ENCODE data around the gene PDAP1.
"Not testable (repeated sequence)": the region's sequence is repeated elsewhere in the genome, so short reads cannot be mapped to it uniquely, and the experiment has no call there.

PDAP1 gene

GRCh38 chr7:99379043-99379577, 29.3 kb downstream of the PDAP1 start:
- peak in 1 of 3 experiments; percentile 34 for DNase-seq (ENCODE audit: low read depth in 3 of 3)

- peak in 2 of 3 experiments; percentile 35 to 51 for DNase-seq (ENCODE audit: low read depth in 3 of 3)
These were observed 33.2 kb downstream of the PDAP1 start for GRCh38 chr7:99375070-99375807.

DNA sequence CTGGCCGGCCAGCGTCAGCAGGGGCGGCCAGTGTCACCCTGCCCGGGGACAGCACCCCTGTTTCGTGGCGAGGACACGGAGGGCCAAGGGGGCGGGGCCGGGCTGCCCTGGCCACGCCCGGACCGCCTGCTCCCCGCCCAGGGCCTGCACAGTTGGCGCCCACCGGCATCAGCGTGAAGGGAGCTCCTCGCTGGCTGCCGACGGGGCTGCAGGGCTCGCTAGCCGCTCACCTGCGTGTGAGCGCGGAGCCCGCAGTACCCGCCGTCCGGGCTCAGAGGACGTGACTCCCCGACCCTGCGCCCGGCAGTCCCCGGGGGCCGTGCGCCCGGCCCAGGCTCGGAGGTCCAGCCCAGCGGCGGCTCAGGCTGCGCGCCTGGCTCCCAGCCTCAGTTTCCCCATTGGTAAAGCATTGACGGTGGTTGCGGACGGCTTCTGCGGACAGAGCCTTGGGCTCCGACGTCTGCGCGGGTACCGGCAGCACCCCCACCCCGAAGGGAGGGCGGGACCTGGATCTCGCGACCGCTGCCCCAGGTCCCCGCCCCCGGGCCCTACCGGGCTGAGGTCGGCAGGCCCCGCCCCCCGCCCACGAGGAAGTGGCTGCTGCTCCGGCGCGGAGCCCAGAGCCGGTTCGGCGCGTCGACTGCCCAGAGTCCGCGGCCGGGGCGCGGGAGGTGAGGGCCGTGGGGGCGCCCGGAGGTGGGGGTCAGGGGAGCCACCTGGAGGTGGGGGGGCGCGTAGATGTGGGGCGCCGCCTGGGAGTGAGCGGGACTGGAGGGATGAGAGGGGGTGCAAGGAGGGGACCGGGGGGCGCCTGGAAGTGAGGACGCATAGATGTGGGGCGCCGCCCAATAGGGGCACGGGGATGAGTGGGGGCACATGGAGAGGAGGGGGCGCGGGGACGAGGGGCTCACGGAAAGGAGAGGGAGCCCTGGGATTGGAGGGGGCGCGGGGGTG, 34.0 kb downstream of the PDAP1 start, which contains the start of gene ARPC1B:
Gene ARPC1B, plus strand, starts transcription at position 620 of the 954 bp plus-strand sequence. CDS start 10,985 bp downstream, outside the sequence.
- peak; percentile 78 to 85 (median 79) for DNase-seq (ENCODE audit: low read depth in 3 of 3)

- DNase-seq (ENCODE audit: low read depth in 3 of 3): no peak
These were observed 35.0 kb downstream of the PDAP1 start for GRCh38 chr7:99373091-99374066.

DNA sequence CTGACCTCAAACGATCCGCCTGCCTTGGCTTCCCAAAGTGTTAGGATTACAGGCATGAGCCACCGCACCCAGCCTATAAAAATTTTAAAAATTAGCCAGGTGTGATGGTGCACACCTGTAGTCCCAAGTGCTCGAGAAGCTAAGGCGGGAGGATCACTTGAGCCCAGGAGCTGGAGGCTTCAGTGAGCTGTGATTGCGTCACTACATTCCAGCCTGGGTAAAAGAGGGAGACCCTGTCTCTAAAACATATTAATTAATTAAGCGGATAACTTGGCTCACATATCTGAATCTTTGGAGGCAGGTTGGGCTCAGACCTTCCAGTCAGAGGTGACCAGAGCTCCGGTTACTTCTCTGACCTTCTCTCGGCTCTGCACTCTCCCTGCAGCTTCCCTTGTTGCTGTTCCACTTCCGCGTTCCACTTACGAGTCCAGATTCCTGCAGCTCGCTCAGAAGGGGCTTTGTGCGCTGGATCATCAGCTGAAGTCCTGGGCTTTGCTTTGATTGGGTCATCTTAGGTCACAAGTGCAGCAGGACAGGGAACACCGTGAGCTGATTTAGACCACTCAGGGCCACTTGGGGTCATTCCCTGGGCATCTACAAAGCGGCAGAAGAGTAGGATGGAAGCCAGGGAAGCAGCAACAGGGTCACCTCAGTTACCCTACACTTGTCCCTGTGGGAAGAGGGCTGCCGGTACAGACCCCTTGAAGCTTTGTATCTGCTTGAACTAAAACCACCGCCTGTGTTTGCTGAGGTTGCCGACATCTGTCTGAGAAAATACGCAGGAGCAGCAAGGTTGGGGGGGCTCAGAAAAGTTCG, 35.9 kb downstream of the PDAP1 start:
- DNase-seq (ENCODE audit: low read depth in 3 of 3): no peak

- no peak for DNase-seq (ENCODE audit: low read depth in 3 of 3)
These were observed 36.9 kb downstream of the PDAP1 start for GRCh38 chr7:99371376-99371920.

DNA sequence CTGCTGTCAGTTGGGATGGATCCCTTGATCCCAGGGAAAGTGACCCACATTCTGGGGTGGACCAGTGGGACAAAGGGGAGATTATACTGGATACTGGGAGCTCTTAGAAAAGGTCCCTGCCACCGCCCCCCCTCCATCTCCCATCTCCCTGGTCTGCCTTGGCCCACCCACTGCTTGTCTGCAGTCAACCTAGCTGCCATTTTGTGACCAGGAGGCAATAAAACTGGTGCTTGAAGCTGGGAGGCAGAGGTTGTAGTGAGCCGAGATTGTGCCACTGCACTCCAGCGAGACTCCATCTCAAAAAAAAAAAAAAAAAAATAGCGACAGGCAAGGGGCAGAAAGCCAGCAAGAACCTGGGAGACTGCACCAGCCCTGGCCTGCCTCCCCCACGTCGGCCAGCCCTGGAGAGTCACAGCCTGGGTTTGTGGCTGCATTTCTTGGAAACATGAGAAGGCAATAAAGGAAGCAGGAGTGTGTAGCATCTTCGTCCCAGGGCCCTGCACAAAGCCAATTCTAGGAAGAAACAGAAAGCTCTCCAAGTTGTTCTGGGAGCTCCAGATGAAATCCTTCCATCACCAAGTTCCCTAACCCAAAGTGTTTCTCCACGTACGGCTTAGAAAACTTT, 38.5 kb downstream of the PDAP1 start:
- DNase-seq (ENCODE audit: low read depth in 3 of 3): no peak

GRCh38 chr7:99368750-99369389, 39.5 kb downstream of the PDAP1 start:
- no peak for DNase-seq (ENCODE audit: low read depth in 3 of 3)

GRCh38 chr7:99366646-99367045, 41.8 kb downstream of the PDAP1 start:
- no peak for DNase-seq (ENCODE audit: low read depth in 3 of 3)

- peak in 2 of 3 experiments; percentile 47 to 54 for DNase-seq (ENCODE audit: low read depth in 3 of 3)
These were observed 42.9 kb downstream of the PDAP1 start for GRCh38 chr7:99365318-99366141.

- DNase-seq (ENCODE audit: low read depth in 3 of 3): no peak
These were observed 45.1 kb downstream of the PDAP1 start for GRCh38 chr7:99363286-99363685.

DNA sequence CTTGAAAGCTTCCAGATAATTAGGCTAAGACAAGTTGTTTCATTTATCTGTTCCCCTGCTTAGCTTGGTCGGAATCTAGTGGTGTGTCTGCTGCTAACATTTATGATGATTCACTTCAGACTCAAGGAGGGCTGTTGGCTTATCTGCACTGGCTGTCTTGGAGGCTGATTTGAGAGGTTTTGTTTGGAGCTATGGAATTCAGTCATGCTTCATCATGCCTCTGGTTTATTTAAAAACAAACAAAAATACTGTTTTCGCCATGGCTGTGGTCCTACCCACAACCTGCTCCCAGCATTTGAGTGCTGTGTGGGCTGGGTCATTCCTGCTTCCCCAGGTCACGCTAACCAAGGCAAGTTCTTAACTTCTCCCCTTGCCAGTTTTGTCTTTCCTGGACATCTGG, 45.6 kb downstream of the PDAP1 start:
- DNase-seq (ENCODE audit: low read depth in 3 of 3): no peak

DNA sequence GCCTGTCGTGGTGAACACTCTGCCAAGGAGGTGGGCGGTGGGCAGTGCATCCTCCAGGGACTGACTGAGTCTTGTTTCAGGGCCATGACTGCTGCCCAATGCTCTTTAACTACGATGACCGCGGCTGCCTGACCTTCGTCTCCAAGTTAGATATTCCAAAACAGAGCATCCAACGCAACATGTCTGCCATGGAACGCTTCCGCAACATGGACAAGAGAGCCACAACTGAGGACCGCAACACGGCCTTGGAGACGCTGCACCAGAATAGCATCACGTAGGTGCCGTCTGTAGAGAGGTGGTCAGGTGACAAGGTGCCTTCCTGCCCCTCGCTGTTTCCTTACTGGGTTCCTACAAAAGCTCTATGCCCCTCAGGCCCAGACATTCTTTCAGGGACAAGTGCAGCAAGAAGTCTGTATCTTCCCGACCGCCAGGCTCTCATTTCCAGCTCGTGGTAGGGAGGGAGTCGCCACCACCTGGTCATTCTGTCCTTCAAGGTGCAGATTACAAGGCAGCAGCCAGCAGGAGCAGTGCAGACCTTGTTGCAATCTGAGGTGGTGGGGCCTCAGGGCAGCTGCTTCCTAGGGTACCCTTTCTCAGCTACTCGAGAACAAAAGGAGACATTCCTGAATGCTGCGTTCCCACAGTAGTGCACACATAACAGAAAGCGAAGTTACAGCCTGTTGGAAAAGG, 48.8 kb downstream of the PDAP1 start:
- DNase-seq (ENCODE audit: low read depth in 3 of 3): no peak

GRCh38 chr7:99358521-99358920, 49.9 kb downstream of the PDAP1 start:
- not testable (repeated sequence) for DNase-seq (ENCODE audit: low read depth in 3 of 3)

- DNase-seq (ENCODE audit: low read depth in 3 of 3): no peak
These were observed 50.5 kb downstream of the PDAP1 start for GRCh38 chr7:99357701-99358490.

DNA sequence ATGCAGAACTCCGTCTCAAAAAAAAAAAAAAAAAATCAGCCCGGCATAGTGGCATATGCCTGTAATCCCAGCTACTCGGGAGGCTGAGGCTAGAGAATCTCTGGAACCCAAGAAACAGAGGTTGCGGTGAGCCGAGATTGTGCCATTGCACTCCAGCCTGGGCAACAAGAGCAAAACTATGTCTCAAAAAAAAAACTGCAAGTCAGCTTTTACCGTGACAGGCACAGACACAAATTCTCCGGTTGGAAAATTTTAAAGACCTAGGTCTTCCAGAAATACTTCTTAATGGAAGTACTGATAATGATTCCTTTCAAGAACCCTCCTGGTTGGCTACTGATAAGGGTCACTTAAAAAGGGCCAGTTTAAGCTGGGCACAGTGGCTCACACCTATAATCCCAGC, 53.3 kb downstream of the PDAP1 start:
- DNase-seq (ENCODE audit: low read depth in 3 of 3): no peak

- DNase-seq (ENCODE audit: low read depth in 3 of 3): no peak
These were observed 56.1 kb downstream of the PDAP1 start for GRCh38 chr7:99352247-99352646.

Measured in stimulated activated CD4-positive, alpha-beta T cell treated with anti-CD3 and anti-CD28 coated beads, TNF-alpha, amount 100 ng/mL, for 4 hours (primary cell).